TTC549 (cell line): ENCODE data around the gene FKBP1A.

Experiments used
- FAIRE-seq: peaks from 2 replicates; lab custom pipeline; 2012; peaks lifted over from hg19 to GRCh38; lab: Jason Lieb, UNC

Gene FKBP1A

DNA sequence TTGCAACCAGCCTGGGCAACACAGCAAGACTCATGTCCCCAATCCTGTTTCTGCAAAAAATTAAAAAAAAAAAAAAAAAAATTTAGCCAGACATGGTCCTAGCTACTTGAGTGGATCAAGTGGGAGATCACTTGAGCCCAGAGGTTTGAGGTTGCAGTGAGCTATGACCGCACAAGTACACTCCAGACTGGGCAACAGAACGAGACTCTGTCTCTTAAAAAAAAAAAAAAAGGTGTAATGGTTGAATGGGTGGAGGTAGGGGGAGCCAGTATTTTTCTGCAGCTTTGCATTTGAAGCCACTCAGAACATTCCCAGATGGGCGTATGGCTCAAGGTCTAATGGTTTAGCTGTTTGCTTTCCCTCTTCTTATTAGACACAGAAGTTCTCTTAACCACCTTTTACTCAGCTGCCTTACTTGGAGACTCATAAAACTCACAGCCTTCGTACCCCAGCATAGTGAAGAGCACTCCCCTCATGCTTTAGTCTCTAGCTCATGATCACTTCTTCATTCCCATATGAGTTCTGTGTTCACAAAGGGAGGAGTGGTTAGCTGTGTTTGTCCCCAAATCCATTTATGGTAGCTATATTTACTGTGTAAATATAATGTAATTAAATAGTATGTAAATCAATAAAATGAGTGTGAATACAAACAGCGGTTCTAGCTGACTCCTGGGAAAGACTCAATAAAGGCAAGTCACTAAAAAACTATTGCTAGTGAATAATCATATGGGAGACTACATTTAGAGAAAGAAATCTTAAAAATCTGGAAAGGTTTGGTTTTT, 9.0 kb downstream of the FKBP1A start:
- FAIRE-seq, result no peak

DNA sequence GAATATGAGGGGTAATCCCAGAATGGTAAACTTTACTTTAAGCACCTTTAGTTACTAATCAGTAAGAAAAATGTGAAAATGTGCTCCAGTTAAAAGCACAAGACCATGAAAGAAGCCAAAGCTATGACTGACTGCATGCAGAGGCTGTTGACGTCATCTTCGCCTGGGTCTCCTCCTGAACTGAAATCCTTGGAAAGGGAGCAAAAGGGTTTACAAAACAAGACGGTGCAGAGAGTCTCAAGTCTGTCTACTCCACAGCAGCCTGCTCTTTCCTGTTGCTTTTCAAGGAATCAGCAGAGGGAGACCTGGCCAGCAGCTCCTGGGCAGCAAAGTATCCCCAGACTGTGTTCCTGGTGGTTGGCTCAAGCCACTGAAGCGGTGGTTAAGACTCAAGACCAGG, 10.2 kb downstream of the FKBP1A start:
- no peak for FAIRE-seq

DNA sequence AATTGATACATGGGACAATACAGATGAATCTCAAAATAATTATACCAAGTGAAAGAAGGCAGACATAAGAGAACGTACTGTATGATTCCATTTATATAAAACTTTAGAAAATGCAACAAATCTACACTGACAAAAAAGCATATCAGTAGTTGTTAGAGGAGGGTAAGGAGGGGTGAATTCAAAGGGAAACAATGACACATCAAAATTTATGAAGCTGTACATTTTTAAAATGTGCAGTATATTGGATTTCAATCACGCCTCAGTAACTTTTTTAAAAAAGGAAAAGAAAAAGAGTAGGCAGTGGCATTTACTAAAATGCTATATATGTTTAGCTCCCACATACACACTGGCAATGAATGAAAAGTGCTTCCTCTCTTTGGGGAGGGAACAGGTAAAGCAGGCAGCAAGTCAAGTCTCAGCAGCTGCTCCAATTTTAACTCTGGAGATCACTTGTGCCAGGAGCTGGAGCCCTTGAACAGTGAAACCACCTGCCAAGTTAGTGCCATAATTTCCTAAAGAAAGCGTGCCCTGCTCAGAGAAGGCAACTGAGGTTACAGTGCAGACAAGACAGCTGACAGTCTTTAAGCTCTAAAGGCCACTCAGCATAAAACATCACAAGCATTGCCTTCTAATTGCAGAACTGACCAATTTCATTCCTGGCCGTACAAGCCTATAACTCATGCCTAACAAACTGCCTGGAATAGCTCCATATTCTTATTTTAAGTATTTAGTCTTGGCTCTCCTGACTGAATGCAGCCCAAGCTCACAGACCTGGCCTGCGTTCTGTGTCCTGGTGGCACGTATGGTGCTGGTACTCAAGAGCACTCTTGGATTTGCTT, 10.9 kb downstream of the FKBP1A start:
- no peak for FAIRE-seq

GRCh38 chr20:1378735-1379125, 14.1 kb downstream of the FKBP1A start:
- no peak for FAIRE-seq

- FAIRE-seq, result no peak
Observed at GRCh38 chr20:1377984-1378734, 14.7 kb downstream of the FKBP1A start.

DNA sequence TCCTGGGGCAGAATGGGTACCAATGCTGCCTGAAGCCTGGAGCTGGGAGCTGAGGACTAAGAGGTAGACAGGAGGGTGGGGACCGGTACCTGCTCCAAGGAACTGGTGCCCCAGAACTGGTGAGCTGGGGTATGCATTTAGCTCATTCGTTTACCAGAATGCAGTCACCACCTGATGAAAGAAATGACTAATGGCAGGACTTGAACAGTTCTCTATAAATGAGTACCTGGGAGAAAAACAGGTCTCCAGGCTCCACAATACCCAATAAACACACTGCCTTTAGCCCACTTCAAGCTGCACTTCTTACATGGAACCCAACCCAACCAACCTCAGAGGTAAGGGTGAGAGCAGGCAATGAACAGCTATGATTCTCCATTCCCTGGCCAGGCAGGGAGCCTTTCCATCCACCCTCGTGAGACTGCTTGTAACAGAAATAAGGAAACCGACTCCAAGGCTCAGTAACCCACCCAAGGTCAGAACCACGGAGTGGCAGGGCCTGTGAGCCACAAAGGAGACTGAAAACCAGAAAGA, 15.4 kb downstream of the FKBP1A start:
- no peak for FAIRE-seq

GRCh38 chr20:1376408-1377270, 16.2 kb downstream of the FKBP1A start:
- no peak for FAIRE-seq

- FAIRE-seq, result no peak
Observed at GRCh38 chr20:1376007-1376406, 16.8 kb downstream of the FKBP1A start.

DNA sequence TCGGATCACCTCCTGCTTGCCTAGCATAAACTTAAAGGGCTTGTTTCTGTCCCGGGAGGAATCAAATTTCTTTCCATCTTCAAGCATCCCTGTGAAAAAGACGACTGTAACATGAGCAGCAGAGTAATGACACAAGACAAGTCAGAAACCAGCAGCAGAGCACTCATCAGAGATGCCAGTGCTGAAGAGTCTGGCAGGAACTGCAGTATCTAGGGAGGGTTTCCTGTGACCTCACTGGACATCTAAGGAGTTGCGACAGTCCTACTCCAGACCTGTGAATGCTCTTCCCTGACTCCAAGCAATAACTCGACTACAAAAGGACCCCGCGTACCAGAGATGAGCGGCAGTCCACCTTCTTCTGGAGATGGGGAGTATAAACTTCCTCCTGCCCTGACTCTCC, 17.3 kb downstream of the FKBP1A start:
- FAIRE-seq, result no peak

DNA sequence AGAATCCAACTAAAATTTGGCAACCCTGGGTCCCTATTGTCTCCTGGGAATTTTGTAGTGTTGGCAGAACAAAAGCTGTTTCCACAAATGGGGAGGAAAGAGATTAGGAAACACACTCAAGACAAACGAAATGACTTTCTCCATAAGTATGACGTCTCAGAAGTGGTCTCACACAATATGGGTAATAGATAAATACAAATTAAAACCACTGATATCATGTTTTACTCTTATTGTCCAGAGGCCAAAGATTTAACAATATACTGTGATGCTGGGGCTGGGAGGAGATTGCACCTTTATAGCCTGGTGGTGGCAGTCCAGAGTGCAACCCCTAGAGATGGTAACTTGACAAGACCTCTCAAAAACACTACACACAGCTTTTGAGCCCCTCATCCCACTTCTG, 18.6 kb downstream of the FKBP1A start:
- FAIRE-seq, result no peak

DNA sequence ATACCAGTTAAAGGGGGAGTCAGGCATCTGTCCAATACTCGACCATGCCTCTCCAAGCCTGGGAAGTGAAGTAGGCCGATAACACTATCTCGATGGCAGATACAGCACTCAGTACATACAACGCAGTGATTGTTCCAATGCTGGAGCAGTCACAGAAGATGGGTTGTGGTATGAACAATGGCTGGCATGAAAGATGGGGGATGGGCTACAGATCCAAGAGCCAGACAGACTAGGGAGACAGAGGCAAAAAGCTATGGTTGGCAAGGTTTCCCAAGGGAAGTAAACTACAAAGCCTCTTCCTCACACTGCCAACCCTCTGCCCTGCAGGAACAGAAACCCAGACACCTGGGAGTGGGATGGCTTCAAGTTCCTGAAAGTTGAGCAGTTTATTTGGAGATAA, 19.2 kb downstream of the FKBP1A start:
- no peak for FAIRE-seq

- no peak for FAIRE-seq
Observed at GRCh38 chr20:1373036-1373435, 19.8 kb downstream of the FKBP1A start.

DNA sequence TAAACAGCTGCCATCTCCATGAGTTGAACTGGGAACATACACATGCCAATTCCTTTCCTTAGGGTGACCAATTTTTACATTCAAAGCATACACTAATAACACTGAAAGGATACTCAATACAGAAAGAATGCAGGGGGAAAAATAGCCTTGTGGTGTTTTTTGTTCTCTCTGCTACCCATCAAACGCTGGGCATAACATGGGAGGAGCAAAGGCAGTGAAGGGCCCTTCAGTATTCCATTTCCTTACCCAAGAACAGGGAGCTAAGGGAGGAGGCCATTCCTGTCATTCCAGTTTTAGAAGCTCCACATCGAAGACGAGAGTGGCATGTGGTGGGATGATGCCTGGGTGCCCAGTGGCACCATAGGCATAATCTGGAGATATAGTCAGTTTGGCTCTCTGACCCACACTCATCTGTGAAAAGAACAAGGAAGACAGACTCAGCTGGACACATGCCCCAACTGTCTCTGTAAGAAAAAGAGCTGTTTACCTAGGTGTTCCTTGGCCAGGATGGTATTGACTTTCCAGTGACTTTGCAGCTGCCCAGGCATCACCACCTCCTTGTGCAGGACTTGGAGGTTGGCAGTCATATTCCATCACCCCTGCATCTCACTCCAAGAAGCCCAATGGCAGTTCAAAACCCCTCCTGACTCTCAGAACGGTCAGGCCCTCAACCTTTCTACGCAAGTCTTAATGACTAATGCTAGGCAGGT, 20.9 kb downstream of the FKBP1A start:
- FAIRE-seq, result no peak

- no peak for FAIRE-seq
Observed at GRCh38 chr20:1371202-1371782, 21.6 kb downstream of the FKBP1A start.

- no peak for FAIRE-seq
Observed at GRCh38 chr20:1370548-1371110, 22.2 kb downstream of the FKBP1A start.

GRCh38 chr20:1369970-1370369, 22.9 kb downstream of the FKBP1A start:
- no peak for FAIRE-seq

DNA sequence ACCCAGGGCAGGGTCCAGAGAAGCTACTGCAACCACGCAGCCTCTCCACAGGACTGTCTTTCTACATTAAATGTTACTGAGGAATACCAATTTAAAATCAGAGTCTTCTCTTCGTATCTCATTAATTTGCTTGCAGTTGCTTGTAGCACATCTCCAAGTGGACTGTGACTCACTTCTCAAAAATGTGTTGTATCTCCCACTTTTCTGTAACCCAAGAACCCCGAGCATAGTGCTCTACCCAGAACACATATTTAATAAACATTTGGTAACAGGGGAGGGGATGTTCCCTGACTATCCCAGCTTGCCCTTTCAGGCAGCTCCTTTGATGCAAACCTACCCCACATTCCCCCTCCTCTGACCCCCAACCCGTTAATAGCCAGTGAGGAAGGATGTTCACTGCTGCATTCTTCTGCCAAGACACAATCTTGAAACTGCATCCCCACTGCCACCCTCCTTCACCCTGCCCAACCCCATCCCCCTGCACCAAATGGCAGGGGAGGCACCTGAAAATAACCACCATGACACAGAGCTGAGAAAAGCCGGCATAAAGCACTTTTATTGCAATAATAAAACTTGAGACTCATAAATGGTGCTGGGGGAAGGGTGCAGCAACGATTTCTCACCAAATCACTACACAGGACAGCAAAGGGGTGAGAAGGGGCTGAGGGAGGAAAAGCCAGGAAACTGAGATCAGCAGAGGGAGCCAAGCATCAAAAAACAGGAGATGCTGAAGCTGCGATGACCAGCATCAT, 24.2 kb downstream of the FKBP1A start:
- FAIRE-seq, result no peak

DNA sequence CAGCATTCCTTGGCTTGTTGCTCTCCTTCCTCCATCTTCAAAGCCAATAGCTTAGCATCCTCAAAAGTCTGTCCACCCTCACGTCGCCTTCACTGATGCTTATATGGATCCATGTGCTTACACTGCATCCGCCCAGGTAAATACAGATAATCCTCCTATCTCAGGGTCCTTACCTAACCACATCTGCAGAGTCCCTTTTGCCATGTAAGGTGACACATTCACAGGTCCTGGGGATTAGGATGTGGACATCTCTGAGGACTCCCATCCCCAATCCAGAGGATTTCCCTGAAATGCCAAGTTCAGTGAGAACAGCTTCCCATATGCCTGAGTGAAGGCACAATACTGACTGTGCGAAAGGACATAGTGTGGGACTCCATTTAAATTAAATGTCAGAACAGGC, 25.4 kb downstream of the FKBP1A start:
- FAIRE-seq, result no peak

GRCh38 chr20:1364106-1364505, 28.7 kb downstream of the FKBP1A start:
- no peak for FAIRE-seq

GRCh38 chr20:1363522-1363921, 29.3 kb downstream of the FKBP1A start:
- FAIRE-seq, result no peak
